Esophagus squamous epithelium (tissue), 5 donors: ENCODE results near the gene ZNHIT1. TPM values are rescaled to one million over a fixed set of nuclear protein-coding genes. Genes with fewer than 3 reads are reported as not detected.

Experiments used
- DNase-seq: peaks from one replicate; lab custom pipeline; 2025; lab: John Stamatoyannopoulos, UW
- H3K27ac ChIP-seq, 4 donors: fragments of 200-600 bp; sonication (generic); one replicate each; pipeline ENCODE4 v1.5.1; 2016 to 2019; ENCODE audit warnings: mild to moderate bottlenecking in 1 of 4
- H3K27me3 ChIP-seq, 4 donors: fragments of 200-600 bp; sonication (generic); 1 replicate in 3 of 4; 2 replicates in 1 of 4; pipeline versions ENCODE4 v1.5.1 to v1.6.0; 2017 to 2021; ENCODE audit warnings: antibody characterized with exemption in 1 of 4
- H3K36me3 ChIP-seq, 3 donors: fragments of 200-600 bp; sonication (generic); one replicate each; pipeline ENCODE4 v1.5.1; 2016 to 2019
- H3K4me1 ChIP-seq, 3 donors: fragments of 200-600 bp; sonication (generic); one replicate each; pipeline ENCODE4 v1.5.1; 2017 to 2019
- H3K4me3 ChIP-seq, 4 donors: fragments of 200-600 bp; sonication (generic); 1 replicate in 3 of 4; 2 replicates in 1 of 4; pipeline ENCODE4 v1.5.1; 2016 to 2019; ENCODE audit warnings: mild to moderate bottlenecking in 2 of 4, moderate library complexity in 1 of 4
- H3K9me3 ChIP-seq, 3 donors: fragments of 200-600 bp; sonication (generic); one replicate each; pipeline ENCODE4 v1.5.1; 2016 to 2019
- CTCF ChIP-seq, 6 experiments: fragments of 450-650 bp in 4 of 6; fragments of 200-600 bp in 2 of 6; sonication (generic) in 2 of 6; IDR thresholded peaks; one replicate each; pipeline ENCODE4 v1.5.1; 2016 to 2019; ENCODE audit warnings: antibody characterized with exemption in 6 of 6, mild to moderate bottlenecking in 4 of 6, moderate library complexity in 4 of 6
- POLR2A ChIP-seq, 4 donors: fragments of 450-650 bp; IDR thresholded peaks; one replicate each; pipeline ENCODE4 v1.6.1; 2017; ENCODE audit warnings: antibody characterized with exemption in 4 of 4, mild to moderate bottlenecking in 4 of 4, moderate library complexity in 3 of 4
- WGBS, 2 donors: methylation state at CpG; one replicate each; pipeline ENCODE4 v1.1.5; 2018; 5-methylcytosine and 5-hydroxymethylcytosine counted together
- intact Hi-C: fragments of 100-400 bp; cut with DNase I; formaldehyde crosslinking; loops from one replicate; pipeline ENCODE4 v1.15.0; 2022
- total RNA-seq, 4 donors: library from RNA; depleted of rRNA; stranded (reverse); fragments of >200 nt; gene quantifications; one replicate each; pipeline ENCODE4 v1.1.0, GENCODE V29; 2016
- donor health status: DM: yes; HTN: yes; CAD: no.

ZNHIT1 gene
- total RNA-seq, 4 donors from 2014 or later = 51.3 to 87.9 (median 64.4) TPM

- H3K4me1 ChIP-seq = peaks cover 13 to 69% (median 48%) of the 10 kb centered on the region in 3 donors
- H3K27ac ChIP-seq = peak within 1 kb of the TSS; percentile 93 to 98 (median 97)
- H3K9me3 ChIP-seq = no peaks in the 10 kb centered on the region
- 0 to 2% methylated on average over 4 to 9 of the region's 45 CpGs for WGBS, 2 donors
- peak; percentile 74 for DNase-seq
- H3K27me3 ChIP-seq = no peaks in the 10 kb centered on the region
- H3K36me3 ChIP-seq = peaks cover 0 to 51% (median 9%) of the 10 kb centered on the region in 3 donors
- H3K4me3 ChIP-seq = peak within 1 kb of the TSS; percentile 78 to 86 (median 84)
- intact Hi-C loops = no loop called here
- peak; percentile 91 to 97 (median 94) for TF ChIP-seq CTCF (IDR thresholded peaks at IDR 0.05)
- peak in 3 of 4 donors; percentile 44 to 84 (median 65) for TF ChIP-seq POLR2A (IDR thresholded peaks at IDR 0.05)
Measured at GRCh38 chr7:101244375-101245146, 26.6 kb downstream of the ZNHIT1 start, which contains the start of gene FIS1. Gene FIS1, minus strand, starts transcription at chr7:101245081. Its CDS starts 77 bp downstream, at chr7:101245004.

- Histone ChIP-seq H3K27ac (peak overlapping the region; percentile 93 to 98 (median 97)), H3K27me3 (no peaks in the 10 kb centered on the region), H3K4me3 (peak overlapping the region; percentile 78 to 86 (median 84)), H3K36me3 (peaks cover 0 to 51% (median 3%) of the 10 kb centered on the region in 3 donors), H3K4me1 (peaks cover 13 to 69% (median 44%) of the 10 kb centered on the region in 3 donors), H3K9me3 (no peaks in the 10 kb centered on the region)
- intact Hi-C loops = no loop called here
- no peak for DNase-seq
- TF ChIP-seq CTCF (IDR thresholded peaks at IDR 0.05) (no peak), POLR2A (IDR thresholded peaks at IDR 0.05) (no peak)
- WGBS, 2 donors = 43 to 52% methylated on average over 16 to 18 of the region's 32 CpGs
Measured at GRCh38 chr7:101245147-101245668, 27.2 kb downstream of the ZNHIT1 start.

GRCh38 chr7:101248276-101248675 is 30.3 kb downstream of the ZNHIT1 start:
- DNase-seq = no peak
- Histone ChIP-seq H3K4me3 (no peak overlapping the region), H3K9me3 (no peaks in the 10 kb centered on the region), H3K36me3 (peaks cover 0 to 41% (median 0%) of the 10 kb centered on the region in 3 donors), H3K27ac (no peak overlapping the region), H3K4me1 (peaks cover 17 to 59% (median 32%) of the 10 kb centered on the region in 3 donors), H3K27me3 (no peaks in the 10 kb centered on the region)
- WGBS, 2 donors = 92 to 94% methylated on average over 4 to 5 of the region's 5 CpGs
- TF ChIP-seq CTCF (IDR thresholded peaks at IDR 0.05) = no peak
- no peak for TF ChIP-seq POLR2A (IDR thresholded peaks at IDR 0.05)
- intact Hi-C loops = no loop called here

GRCh38 chr7:101250324-101250723 is 32.4 kb downstream of the ZNHIT1 start:
- H3K27ac ChIP-seq = no peak overlapping the region
- H3K27me3 ChIP-seq = no peaks in the 10 kb centered on the region
- TF ChIP-seq CTCF (IDR thresholded peaks at IDR 0.05) (no peak), POLR2A (IDR thresholded peaks at IDR 0.05) (no peak)
- WGBS, 2 donors = 86 to 92% methylated on average over 3 of the region's 3 CpGs
- H3K9me3 ChIP-seq = no peaks in the 10 kb centered on the region
- H3K4me3 ChIP-seq = no peak overlapping the region
- H3K36me3 ChIP-seq = peaks cover 0 to 41% (median 0%) of the 10 kb centered on the region in 3 donors
- intact Hi-C loops = no loop called here
- H3K4me1 ChIP-seq = peaks cover 7 to 44% (median 23%) of the 10 kb centered on the region in 3 donors
- DNase-seq = no peak
